ENCODE measurements around the gene LST1. TPM values are rescaled to one million over a fixed set of nuclear protein-coding genes. Genes with fewer than 3 reads are reported as not detected.

LST1 gene
- total RNA-seq, 1 experiment from 2014 or later, result not detected

DNA sequence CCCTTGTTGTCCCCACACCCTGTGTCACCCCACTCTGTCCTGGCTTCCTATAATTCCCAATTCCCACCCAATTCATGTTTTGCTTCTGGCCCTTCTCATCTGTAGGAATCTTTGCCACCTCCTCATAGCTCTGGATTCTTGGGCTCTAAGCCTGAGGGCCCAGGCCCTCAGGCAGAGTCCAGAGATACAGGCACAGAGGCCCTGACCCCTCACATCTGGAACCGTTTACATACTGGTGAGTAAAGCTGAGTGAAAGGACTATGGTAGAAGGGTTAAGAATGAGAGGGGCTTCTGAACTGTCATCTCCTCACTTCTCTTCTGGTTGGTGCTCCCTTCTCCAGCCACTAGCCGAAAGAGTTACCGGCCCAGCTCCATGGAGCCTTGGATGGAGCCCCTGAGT lies 48.1 kb downstream of the LST1 start:
- Histone ChIP-seq H2AFZ (ENCODE audit: low read length) (no peak overlapping the region), H3K27me3 (ENCODE audit: low read length) (no peaks in the 10 kb centered on the region), H3K9ac (ENCODE audit: low read length) (no peak overlapping the region), H3K9me3 (ENCODE audit: low read length) (no peaks in the 10 kb centered on the region), H3K4me3 (ENCODE audit: low read length) (no peak overlapping the region), H3K79me2 (ENCODE audit: low read length) (no peaks in the 10 kb centered on the region), H3K4me2 (ENCODE audit: low read length) (no peak overlapping the region), H3K27ac (ENCODE audit: low read length) (no peak overlapping the region), H4K20me1 (ENCODE audit: low read length) (peaks cover 3% of the 10 kb centered on the region; the same call in 1 of the 2 replicates), H3K36me3 (ENCODE audit: low read depth, low read length) (peaks cover 84% of the 10 kb centered on the region), H3K4me1 (ENCODE audit: insufficient read depth, low read length) (no peaks in the 10 kb centered on the region), H3K9me2 (replicated peaks; ENCODE audit: low read length) (no peaks in the 10 kb centered on the region), H3F3A (ENCODE audit: low read length, unreplicated experiment) (peaks cover 6% of the 10 kb centered on the region)
- ChIA-PET POLR2A (ENCODE audit: unreplicated experiment) (no interaction called here), CTCF (no interaction called here)
- ATAC-seq (no peak), DNase-seq (no peak)
- TF ChIP-seq EZH2 (IDR thresholded peaks at IDR 0.05; ENCODE audit: low read length, unreplicated experiment) (no peak), CTCF (conservative IDR thresholded peaks at IDR 0.05; ENCODE audit: low read depth, low read length) (no peak), EZH2phosphoT487 (IDR thresholded peaks at IDR 0.05; ENCODE audit: borderline replicate concordance, low read length) (no peak)
- no TSS peak for BruUV-seq (replicated peaks)
- intact Hi-C loops (cut with micrococcal nuclease), result no loop called here

GRCh38 chr6:31634969-31635575 lies 49.0 kb downstream of the LST1 start:
- H2AFZ ChIP-seq (ENCODE audit: low read length), result no peak overlapping the region
- no peaks in the 10 kb centered on the region for H3K9me3 ChIP-seq (ENCODE audit: low read length)
- no TSS peak for BruUV-seq (replicated peaks)
- ATAC-seq, result no peak
- H3K27ac ChIP-seq (ENCODE audit: low read length), result no peak overlapping the region
- H3K9ac ChIP-seq (ENCODE audit: low read length), result no peak overlapping the region
- peaks cover 14% of the 10 kb centered on the region for H3F3A ChIP-seq (ENCODE audit: low read length, unreplicated experiment)
- H3K4me1 ChIP-seq (ENCODE audit: insufficient read depth, low read length), result no peaks in the 10 kb centered on the region
- H3K36me3 ChIP-seq (ENCODE audit: low read depth, low read length), result peaks cover 76% of the 10 kb centered on the region
- intact Hi-C loops (cut with micrococcal nuclease), result no loop called here
- peaks cover 3% of the 10 kb centered on the region; the same call in 1 of the 2 replicates for H4K20me1 ChIP-seq (ENCODE audit: low read length)
- H3K9me2 ChIP-seq (replicated peaks; ENCODE audit: low read length), result no peaks in the 10 kb centered on the region
- ChIA-PET CTCF (no interaction called here), POLR2A (ENCODE audit: unreplicated experiment) (no interaction called here)
- H3K4me3 ChIP-seq (ENCODE audit: low read length), result no peak overlapping the region
- no peaks in the 10 kb centered on the region for H3K79me2 ChIP-seq (ENCODE audit: low read length)
- TF ChIP-seq EZH2phosphoT487 (IDR thresholded peaks at IDR 0.05; ENCODE audit: borderline replicate concordance, low read length) (no peak), EZH2 (IDR thresholded peaks at IDR 0.05; ENCODE audit: low read length, unreplicated experiment) (no peak), CTCF (conservative IDR thresholded peaks at IDR 0.05; ENCODE audit: low read depth, low read length) (no peak)
- no peak for DNase-seq
- no peak overlapping the region for H3K4me2 ChIP-seq (ENCODE audit: low read length)
- no peaks in the 10 kb centered on the region for H3K27me3 ChIP-seq (ENCODE audit: low read length)

Measured in PC-3 (cell line).